GM19395 (cell line): ENCODE data around the gene FEZ2.
"Not testable (repeated sequence)": the region's sequence is repeated elsewhere in the genome, so short reads cannot be mapped to it uniquely, and the experiment has no call there.

Experiments used
- ATAC-seq: cut with Tn5 transposase; IDR thresholded peaks from one replicate; pipeline ENCODE4 v1.9.1; 2021; ENCODE audit warnings: mild to moderate bottlenecking, moderate library complexity; ENCODE audit not compliant: unreplicated experiment

FEZ2 gene, protein sequence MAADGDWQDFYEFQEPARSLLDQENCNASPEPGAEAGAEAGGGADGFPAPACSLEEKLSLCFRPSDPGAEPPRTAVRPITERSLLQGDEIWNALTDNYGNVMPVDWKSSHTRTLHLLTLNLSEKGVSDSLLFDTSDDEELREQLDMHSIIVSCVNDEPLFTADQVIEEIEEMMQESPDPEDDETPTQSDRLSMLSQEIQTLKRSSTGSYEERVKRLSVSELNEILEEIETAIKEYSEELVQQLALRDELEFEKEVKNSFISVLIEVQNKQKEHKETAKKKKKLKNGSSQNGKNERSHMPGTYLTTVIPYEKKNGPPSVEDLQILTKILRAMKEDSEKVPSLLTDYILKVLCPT

DNA sequence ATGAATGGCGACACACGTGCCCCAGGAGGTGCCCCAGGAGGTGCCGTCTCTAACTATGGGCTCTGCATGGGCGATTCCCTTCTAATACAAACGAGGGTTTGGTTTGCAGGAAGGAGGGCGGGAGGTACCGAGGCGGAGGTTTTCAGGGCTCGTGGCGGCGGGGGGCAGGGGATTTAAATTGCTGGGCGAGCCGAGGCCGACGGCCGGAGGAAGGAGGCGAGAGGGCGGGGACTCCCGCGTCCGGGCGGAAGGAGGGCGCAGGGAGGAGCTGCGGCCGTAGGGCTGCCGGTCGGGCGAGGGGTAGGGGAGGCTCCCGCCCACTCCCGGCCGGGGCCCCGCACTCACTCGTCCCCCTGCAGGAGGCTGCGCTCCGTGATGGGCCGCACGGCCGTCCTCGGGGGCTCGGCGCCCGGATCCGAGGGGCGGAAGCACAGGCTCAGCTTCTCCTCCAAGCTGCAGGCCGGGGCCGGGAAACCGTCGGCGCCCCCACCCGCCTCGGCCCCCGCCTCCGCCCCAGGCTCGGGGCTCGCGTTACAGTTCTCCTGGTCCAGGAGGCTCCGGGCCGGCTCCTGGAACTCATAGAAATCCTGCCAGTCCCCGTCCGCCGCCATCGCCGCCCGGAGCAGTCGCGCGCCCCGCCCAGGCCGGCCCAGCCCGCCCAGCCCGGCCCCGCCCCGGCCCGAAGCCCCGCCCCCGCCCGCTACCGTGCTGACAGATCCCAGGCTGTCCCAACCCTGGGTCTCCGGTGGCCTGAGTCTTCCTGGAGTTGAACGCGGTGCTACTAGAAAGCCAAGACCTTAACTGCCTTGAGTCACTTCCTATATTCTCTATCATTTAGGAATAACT lies at the start of gene FEZ2:
Gene FEZ2 (minus strand): TSS at position 637 of the 846 bp plus-strand sequence. CDS start 26 bp downstream, at position 611.
- peak; percentile 98 for ATAC-seq

DNA sequence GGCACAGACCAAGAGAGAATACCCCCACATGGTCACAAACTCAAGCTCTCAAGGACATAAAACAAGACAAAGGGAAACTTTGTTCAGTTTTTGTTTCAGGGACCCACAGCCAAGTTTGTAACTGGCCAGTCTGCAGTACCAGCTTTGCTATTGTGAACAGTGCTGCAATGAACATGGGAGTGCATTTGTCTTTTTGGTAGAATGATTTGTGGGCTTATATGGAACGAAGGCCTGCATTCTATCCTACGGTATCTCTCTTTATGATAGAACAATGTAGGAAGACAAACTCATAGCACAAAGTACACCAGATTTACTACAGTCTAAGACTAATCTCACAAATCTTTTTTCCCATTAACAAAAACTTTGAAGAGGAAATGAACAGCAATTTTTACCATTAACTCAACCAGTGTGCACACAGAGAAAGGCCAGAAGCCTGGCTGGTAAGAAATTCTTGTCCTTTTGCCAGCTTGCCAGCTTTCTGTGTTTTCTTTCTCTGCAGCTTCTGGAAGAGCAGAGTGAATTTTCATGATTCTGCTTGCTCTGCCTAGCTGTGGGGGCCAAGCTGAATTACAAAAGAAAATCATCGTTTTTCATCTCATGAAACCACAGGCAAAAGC lies 37.1 kb upstream of the FEZ2 start:
- no peak for ATAC-seq

DNA sequence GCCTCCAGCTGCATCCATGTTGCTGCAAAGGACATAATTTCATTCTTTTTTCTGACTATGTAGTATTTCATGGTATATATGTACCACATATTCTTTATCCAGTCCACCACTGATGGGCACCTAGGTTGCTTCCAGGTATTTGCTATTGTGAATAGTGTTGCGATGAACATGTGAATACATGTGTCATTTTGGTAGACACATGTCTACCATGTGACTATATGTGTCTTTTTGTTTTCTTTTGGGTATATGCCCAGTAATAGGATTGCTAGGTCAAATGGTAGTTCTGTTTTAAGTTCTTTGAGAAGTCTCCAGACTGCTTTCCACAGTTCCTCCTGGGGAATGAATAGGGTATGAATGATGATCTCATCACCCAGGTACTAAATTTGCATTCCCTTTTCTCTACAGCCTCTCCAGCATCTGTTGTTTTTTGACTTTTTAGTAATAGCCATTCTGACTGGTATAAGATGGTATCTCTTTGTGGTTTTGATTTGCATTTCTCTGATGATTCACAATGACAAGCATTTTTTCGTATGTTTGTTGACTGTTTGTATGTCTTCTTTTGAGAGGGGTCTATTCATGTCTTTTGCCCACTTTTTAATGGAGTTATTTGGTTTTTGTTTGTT lies 35.6 kb upstream of the FEZ2 start:
- ATAC-seq: no peak

DNA sequence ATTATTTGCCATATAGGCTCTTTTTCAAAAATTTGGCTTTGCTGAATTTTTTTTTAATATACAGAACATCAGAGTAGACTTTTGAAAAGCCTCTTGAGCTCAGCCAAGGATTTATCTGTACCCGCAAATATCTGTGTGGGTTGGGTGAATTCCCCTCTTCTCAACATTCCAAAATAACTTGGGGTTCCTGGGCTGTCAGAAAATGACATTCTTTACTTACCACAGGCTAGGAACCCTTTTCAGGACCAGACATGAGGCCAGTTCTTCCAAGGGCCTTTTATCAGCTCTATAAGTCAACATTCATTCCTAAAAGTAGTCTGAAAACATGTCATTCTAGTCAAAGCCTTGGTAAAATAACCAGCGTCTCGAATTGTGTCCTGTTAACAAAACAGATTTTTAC lies 28.8 kb upstream of the FEZ2 start:
- ATAC-seq: no peak

DNA sequence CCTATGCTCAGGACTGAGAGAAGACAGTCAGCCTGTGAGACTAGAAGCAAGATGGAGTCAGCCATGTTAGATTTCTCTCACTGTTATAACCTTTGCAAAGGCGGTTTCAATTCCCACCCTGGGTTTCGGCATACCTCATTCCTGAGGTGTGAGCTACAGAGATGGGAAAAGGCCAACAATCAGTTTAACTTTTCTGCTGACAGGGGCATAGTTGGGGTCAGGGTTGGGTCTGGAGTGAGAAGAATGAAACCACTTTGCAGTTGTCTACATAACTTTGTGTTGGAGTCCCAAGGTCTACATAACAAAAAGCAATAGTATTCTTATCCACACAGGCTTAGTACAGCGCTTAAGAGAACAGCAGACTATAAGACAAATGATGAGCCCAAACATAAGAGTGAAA lies 28.1 kb upstream of the FEZ2 start:
- ATAC-seq: no peak

DNA sequence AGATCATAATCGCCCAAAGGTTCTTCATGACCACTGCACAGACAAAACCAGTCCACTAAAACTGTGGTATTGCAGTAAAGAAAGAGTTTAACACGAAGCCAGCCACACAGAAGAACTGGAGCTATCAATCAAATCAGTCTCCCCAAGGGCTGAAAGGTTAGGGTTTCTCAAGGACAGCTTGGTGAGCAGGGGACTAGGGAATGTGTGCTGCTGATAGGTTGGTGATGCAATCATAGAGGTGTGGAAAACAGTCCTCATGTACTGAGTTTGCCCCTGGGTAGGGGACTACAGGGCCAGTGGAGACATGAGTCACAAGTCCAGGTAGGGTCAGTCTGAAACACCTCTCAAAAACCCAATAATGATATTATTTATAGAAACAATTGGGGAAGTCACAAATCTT lies 27.3 kb upstream of the FEZ2 start:
- ATAC-seq: no peak

DNA sequence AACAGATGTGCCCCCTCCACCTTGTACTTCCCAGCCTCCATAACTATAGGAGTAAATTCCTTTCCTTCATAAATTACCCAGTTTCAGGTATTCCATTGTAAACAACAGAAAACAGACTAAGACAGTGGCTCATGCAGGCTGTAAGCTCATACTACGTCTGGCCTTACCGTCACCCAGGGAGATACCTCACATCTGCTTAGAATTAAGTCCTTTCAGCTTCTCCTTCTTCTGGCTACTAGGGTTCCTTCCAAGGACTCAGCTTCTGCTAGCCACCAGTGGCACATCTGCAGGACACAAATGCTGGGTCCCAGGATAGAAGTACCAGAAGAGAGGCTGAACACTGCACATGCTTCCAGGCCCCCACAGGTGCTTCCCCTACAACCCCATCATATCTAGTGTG lies 22.4 kb upstream of the FEZ2 start:
- ATAC-seq: no peak

DNA sequence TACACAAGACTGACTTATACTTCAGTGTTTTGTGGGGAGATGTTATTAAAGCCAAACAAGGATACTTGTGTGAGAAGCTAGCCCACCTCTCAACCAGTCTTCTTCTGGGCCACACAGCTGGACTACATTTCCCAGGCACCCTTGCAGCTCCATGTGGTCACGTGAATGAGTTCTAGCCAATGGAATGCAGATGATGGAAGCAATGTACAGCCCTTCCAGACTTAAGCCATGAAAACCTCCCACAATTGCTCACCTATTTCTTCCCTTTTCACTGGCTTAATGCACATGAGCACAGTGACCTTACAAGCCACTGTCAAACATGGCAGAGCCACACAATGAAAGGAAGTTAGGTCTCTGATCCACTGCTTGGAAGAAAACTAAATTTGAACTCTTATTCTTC lies 20.4 kb upstream of the FEZ2 start:
- peak; percentile 99 for ATAC-seq

DNA sequence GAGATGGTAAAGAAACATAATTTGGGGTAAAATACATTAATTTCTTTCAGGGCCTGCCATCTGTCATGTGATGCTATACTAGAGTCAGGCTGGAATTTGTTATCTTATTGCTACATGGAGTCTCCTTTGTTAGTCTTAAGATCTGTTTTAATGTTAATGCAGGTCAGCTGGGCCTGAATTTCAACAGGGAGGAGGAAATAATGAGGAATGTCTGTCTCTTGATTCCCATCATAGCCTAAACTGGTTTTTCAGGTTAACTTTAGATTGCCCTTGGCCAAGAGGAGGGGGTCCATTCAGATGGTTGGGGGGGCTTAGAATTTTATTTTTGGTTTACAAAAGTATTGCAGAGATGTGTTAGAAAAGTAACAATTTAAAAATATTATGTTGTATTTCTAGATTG lies 19.0 kb upstream of the FEZ2 start:
- no peak for ATAC-seq

DNA sequence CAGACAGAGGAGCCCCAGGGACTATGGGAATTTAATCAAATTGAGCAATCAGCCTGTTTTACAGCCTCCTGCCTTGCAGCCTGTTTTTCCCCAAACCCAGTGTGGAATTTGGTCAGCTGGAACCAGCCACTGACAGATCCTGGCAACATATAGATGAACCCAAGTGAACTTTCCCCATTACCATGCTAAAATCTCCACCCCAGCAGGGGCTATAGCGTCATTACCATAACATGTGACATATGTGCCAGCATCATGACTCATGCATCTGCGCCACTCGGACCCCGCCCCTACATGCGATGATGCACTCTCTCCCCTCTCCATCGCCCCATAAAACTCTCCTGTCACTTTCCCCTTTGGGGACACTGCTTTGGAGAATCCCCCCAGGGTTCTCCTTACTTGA lies 17.3 kb upstream of the FEZ2 start:
- no peak for ATAC-seq

DNA sequence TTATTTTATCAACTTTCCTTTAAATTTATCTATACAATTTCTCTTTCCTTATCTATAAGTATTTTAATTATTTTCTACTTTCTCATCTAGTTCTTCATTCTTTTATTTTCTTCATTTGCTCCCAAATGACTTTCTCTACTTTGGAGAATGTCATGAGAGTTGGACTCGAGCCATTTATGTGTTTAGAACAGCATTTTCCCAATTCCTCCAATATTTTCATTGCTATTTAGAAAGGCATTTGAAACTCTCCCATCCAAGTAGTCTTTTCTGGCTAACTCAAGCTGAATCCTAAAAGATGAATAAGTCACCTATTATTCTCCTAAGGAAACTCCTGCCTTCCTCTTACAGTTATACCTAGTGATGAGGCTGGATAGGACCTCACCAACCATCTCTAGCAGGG lies 15.8 kb upstream of the FEZ2 start:
- ATAC-seq: no peak

DNA sequence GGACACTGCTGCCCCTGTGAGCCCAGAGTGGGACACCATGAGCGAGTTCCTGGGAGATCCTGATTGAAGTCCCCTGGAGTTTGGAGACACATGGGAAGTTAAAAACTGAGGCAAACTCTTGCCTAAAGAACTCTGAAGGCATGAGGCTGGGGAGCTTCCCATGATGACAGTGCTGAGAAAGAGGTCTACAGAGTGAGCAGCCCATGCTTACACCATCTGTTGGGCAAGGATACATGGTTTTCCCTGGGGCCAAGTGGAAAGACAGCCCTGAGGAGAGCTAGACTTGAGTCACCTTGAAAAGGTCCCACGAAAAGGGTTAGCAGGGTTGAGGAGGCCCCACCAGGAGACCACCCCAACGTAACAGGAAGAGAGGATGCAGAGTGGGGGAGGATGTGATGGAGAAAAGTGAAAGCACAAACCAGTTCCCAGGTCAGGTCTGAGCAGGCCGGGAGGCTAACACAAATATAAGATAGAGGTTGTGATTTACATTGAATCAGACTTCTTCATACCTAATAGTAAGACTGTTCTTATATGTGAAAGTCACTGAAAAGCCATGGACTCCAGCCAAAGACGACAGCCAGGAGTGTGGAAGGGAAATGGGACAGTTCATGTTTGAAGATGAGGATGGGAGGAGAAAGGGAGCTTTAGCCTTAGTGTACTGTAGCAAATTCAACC lies 13.5 kb upstream of the FEZ2 start:
- no peak for ATAC-seq

DNA sequence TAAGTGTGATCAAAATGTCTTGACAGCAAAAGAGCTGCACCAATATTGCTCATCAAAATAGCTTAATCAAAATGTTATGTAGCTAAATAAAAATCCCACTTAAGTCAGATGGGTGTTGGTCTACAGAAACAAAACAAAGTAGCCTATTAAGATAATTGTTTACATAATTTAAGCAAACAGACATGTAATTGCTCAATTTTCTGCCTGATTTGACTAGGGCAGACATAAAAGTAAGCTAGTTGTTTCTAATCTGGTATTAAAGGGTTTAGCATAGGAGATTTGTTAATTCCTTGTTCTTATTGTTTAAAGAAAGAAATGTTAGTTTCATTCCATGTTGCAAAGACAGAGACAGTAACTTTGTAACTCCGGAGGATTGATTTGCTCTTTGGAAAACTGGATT lies 11.5 kb upstream of the FEZ2 start:
- no peak for ATAC-seq

DNA sequence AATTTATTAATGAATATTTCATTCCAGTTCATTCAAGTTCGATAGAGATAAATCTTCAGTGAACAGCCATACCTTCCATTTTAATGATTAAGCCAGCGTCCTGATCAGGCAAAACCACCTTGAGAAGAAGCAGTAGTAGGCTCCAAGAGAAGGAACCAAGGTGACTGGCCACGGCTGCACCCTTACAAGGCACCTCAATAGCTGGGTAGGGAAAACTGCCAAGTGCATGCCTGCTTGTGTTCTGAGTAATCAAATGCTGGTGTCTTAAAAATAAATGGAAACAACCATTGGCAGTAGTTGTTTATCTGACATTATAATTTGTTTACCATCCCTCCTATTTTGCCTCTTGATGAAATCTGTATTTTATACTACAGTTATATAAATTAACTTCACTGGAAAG lies 10.0 kb upstream of the FEZ2 start:
- ATAC-seq: no peak

DNA sequence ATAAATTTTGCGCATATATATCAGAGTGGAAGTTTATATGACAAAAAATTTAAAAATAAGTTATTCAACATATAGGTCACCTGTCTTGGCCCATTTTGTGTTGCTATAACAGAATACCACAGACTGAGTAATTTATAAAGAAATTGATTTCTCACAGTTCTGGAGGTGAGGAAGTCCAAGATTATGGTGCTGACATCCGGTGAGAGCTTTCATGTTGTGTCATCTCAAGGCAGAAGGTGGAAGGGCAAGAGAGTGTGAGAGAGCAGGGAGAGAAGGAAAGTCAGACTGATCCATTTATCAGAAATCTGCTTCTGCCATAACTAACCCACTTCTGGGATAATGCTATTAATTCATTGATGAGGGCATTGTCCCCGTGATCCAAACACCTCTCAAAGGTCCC lies 9.0 kb upstream of the FEZ2 start:
- no peak for ATAC-seq

DNA sequence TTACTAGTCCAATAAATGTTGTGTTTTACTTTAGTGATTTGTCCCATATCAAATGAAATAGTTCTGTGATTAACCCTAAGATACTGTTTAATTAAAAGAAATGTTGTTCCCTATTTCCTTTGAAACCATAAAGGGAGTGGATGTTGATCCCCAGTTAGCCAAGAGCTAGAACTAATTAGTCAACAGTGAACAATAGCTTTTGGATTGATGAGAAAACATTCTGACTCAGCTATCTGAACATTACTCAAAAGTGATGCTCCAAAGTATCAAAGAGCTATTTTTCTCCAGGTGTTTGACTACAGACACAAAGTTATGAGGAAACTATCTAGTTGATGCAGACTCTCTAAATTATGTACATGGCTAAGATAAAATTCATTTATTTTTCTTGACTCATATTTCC lies 7.3 kb upstream of the FEZ2 start:
- no peak for ATAC-seq

DNA sequence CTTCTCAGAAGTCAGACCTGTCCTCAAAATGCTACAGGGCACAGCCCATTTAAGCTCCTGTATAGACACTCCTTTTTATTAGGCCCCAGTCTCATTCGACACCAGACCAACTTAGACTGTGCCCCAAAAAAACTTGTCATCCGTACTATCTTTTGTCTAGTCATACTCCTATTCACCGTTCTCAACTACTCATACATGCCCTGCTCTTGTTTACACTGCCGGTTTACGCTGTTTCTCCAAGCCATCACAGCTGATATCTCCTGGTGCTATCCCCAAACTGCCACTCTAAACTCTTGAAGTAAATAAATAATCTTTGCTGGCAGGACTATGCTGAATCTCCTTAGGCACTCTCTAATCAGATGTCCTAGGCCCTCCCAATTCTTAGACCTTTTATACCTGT lies 5.7 kb upstream of the FEZ2 start:
- not testable (repeated sequence) for ATAC-seq

DNA sequence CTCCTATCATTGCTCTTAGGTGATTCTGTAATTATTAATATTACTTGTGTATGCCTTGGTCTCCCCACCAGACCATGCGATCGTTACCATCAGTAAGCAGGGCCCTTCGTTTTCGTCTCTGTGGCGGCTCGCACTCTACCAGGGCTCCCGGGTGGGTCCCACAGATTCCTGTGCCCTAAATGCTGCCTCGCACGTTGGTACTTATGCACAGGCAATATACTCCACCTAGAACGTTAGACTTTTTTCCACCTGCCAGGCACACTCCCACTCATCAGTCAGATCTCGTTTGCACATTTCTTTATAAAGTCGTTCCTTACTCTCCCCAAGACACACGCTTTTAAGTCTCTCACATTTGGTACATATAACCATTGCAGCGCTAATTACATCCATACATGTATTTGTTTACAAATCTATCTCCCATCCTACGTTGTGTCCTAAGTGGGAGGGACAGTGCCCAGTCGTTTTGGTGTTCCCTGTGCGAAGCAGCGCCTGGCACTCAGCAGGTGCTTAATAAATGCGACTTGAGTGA lies 901 bp downstream of the FEZ2 start:
- no peak for ATAC-seq

DNA sequence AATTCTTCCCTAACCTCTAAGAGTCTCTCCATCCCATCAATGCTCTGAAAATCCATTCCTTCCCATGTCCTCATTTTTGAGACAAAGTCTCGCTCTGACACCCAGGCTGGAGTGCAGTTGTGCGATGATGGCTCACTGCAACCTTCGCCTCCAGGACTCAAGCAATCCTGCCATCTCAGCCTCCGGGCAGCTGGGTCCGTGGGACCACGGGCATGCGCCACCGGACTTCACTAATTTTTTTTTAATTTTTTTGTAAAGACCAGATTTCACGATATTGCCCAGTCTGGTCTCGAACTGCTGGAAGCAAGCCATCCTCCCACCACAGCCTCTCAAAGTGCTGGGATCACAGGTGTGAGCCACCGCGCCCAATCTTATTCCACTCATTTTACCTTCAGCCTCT lies 1.6 kb downstream of the FEZ2 start:
- ATAC-seq: no peak

DNA sequence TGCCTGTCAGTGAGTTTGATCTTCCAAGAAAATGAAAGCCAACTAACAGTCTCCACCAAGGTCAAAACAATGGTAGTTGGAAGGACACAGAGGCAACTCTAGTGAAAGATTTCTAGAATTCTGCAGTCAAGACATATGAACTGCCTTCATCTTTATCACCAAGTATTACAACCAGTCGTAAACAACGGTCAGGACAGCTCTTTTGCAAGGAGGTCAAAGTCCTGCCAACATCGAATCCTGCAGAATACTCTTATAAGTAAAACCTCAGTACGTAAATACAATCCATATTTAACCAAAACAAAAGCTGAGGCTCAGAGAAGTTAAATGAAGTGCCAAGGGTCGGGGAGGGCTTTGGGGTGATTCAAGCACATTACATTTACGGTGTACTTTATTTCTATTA lies 3.1 kb downstream of the FEZ2 start:
- ATAC-seq: no peak

DNA sequence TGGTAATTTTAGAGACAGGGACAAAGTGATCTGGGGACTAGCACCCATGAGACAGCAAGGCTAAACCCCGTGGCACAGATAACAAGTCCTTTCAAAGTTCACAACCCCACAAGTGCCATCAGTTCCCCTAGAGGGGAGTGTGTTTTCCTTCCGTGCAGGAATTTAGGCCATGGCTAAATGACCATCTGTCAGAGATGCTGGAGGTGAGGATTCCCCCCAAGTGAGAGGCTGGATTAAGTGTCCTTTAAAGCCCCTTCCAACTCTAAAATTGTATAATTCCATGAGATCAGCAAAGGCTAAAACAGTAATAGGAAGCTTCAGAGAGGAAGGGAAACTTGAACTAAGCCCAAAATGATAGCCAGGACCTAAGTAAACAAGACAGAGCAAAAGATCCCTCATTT lies 8.7 kb downstream of the FEZ2 start:
- ATAC-seq: no peak
